Measurements from ENCODE around the gene DRGX.

Gene DRGX

GRCh38 chr10:49395741-49396665, at the start of gene DRGX:
Gene DRGX (minus strand): TSS chr10:49396089. CDS start chr10:49395440, 649 bp downstream.
- no peak for DNase-seq

- DNase-seq, result no peak
Observed at GRCh38 chr10:49444349-49444748, 48.5 kb upstream of the DRGX start.

- no peak for DNase-seq
Observed at GRCh38 chr10:49442863-49443262, 47.0 kb upstream of the DRGX start.

- DNase-seq, result no peak
Observed at GRCh38 chr10:49441488-49442476, 45.9 kb upstream of the DRGX start.

GRCh38 chr10:49435225-49435624, 39.3 kb upstream of the DRGX start:
- DNase-seq, result no peak

GRCh38 chr10:49433069-49433468, 37.2 kb upstream of the DRGX start:
- no peak for DNase-seq

GRCh38 chr10:49431426-49431825, 35.5 kb upstream of the DRGX start:
- DNase-seq, result no peak

- DNase-seq, result no peak
Observed at GRCh38 chr10:49429458-49429857, 33.6 kb upstream of the DRGX start.

GRCh38 chr10:49426490-49427360, 30.8 kb upstream of the DRGX start:
- DNase-seq, result no peak

- DNase-seq, result no peak
Observed at GRCh38 chr10:49419005-49419404, 23.1 kb upstream of the DRGX start.

- no peak for DNase-seq
Observed at GRCh38 chr10:49418328-49418727, 22.4 kb upstream of the DRGX start.

GRCh38 chr10:49418053-49418326, 22.1 kb upstream of the DRGX start:
- DNase-seq, result no peak

GRCh38 chr10:49417311-49418052, 21.6 kb upstream of the DRGX start:
- no peak for DNase-seq

GRCh38 chr10:49415846-49416245, 20.0 kb upstream of the DRGX start:
- DNase-seq, result no peak

- no peak for DNase-seq
Observed at GRCh38 chr10:49415109-49415508, 19.2 kb upstream of the DRGX start.

GRCh38 chr10:49414496-49414895, 18.6 kb upstream of the DRGX start:
- no peak for DNase-seq

GRCh38 chr10:49412571-49412970, 16.7 kb upstream of the DRGX start:
- no peak for DNase-seq

- DNase-seq, result no peak
Observed at GRCh38 chr10:49410365-49411074, 14.6 kb upstream of the DRGX start.

- DNase-seq, result no peak
Observed at GRCh38 chr10:49409755-49410154, 13.9 kb upstream of the DRGX start.

- DNase-seq, result no peak
Observed at GRCh38 chr10:49408519-49409306, 12.8 kb upstream of the DRGX start.

Data from NCI-H1930 (cell line).